ENCODE measurements around the gene CNTN6.

DNA sequence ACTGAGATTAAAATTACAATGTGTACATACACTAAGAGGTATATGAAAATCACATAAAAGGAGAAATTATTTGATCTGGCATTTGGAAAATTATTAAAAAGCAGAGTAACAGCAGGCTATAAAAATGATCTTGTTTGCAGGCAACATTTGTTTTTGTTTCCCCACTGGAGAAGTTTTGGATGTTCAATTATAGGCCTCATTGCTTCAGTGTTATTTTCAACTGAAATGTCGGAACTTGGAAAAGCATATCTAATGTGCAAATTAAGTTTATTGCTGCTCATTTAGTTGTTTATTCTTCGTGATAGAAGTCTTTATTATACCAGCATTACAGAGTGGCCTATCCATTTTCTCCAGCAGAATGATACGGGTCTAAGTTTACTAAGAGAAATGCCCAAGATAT is 263.3 kb downstream of the CNTN6 start:
- TF ChIP-seq, protein P1, sequence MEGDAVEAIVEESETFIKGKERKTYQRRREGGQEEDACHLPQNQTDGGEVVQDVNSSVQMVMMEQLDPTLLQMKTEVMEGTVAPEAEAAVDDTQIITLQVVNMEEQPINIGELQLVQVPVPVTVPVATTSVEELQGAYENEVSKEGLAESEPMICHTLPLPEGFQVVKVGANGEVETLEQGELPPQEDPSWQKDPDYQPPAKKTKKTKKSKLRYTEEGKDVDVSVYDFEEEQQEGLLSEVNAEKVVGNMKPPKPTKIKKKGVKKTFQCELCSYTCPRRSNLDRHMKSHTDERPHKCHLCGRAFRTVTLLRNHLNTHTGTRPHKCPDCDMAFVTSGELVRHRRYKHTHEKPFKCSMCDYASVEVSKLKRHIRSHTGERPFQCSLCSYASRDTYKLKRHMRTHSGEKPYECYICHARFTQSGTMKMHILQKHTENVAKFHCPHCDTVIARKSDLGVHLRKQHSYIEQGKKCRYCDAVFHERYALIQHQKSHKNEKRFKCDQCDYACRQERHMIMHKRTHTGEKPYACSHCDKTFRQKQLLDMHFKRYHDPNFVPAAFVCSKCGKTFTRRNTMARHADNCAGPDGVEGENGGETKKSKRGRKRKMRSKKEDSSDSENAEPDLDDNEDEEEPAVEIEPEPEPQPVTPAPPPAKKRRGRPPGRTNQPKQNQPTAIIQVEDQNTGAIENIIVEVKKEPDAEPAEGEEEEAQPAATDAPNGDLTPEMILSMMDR (IDR thresholded peaks at IDR 0.05) = no peak
- no peak for TF ChIP-seq EZH2 (IDR thresholded peaks at IDR 0.05; ENCODE audit: borderline replicate concordance, insufficient read depth, low read depth, low read length, poor library complexity, severe bottlenecking)
